ENCODE measurements around the gene STMN1.

The STMN1 gene

GRCh38 chr1:25890239-25891034 is 15.8 kb downstream of the STMN1 start:
- no peak for DNase-seq

- peak; percentile 33 for DNase-seq
Measured at GRCh38 chr1:25889470-25889869, 16.7 kb downstream of the STMN1 start.

- DNase-seq = no peak
Measured at GRCh38 chr1:25888426-25888987, 17.7 kb downstream of the STMN1 start.

DNA sequence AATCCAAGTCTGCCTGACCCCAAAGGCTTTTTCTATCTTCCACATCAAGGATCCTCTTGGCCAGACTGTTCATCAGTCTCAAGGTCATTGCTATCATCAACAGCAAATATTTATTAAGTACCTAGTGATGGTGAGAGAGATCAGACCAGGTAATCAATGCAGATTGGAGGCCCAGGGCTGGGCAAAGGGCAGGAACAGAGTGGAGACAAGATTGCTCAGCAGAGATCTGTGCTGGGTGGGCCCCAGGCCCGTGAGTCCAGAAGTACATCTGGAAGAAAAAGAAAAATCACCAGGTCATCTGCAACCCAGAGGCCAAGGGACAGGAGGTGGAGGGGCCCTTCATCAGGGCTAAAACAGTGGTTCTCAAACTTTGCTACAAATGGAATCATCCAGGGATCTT is 20.6 kb downstream of the STMN1 start:
- DNase-seq = no peak

DNA sequence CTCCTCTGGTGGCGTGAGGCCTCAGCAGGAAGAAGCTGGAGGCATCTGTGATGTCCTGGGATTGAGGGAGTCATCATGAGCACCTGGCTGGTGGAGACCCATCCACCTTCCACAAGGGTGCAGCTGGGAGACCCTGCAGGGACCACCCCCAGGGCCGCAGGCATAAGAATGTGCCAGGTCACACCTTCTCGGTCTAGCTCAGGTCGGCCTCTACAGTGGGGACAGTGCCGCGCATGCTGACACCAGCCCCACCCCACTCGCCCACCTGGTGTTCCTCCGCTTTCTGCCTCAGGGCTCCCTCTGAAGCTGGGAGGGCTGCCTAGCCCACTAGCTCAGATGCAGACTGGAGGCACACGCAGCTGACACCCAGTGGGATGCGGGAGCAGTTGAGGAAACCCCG is 25.0 kb downstream of the STMN1 start:
- DNase-seq = no peak

DNA sequence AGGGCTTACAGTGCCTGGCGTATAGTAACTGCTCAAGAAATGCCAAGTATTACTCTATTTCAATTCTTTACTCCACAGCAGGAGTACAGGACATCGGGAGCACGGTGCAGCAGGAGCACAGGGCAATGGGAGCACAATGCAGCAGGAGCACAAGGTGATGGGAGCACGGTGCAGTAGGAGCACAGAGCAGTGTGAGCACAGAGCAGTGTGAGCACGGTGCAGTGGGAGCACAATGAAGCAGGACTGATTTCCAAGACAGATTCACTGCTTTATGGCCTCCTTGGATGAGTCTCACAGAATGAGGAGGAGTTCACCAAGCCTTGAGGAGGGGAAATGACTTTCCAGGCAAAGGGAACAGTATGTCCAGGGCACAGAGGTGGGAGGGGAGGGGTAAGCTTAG is 25.7 kb downstream of the STMN1 start:
- DNase-seq = no peak

DNA sequence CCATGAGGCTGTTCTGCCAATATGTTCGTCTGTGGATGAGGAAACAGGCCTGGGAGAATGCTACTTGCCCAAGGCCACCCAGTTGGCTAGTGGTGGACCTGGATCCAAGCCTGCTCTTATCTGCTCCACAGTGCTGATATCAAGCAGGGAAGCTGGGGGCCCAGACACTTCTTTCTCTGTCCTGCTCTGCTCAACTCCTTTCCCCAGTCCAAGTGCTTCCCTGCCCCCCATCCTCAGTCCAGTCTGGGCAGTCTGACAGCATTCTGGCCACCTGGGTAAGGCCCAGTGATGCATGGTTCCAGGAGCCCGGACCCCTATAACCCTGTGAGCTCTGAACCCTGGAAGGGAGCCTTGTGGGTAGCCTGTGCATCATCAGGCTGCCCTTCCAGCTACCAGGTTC is 26.5 kb downstream of the STMN1 start:
- no peak for DNase-seq

GRCh38 chr1:25878690-25879089 is 27.5 kb downstream of the STMN1 start:
- DNase-seq = no peak

DNA sequence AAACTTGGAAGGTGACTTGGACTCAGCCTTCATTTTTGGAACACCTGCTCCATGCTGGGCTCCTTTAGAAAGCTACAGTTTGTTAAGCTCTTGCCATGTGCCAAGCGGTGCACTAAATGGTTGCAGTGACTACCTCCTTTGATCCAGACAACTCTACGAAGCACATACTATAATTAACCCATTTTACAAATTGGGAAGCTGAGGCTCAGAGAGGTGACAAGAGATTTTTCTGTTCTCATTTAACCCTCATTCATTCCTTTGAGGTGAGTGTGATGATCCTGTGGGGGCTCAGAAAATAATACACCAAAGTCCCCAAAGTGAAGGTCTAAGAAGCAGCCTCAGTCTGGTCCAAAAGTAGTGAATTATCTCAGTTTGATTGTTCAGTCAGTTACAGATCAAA is 29.1 kb downstream of the STMN1 start:
- no peak for DNase-seq

GRCh38 chr1:25876693-25877077 is 29.5 kb downstream of the STMN1 start:
- no peak for DNase-seq

GRCh38 chr1:25875856-25876692 is 30.1 kb downstream of the STMN1 start:
- DNase-seq = peak; percentile 15

DNA sequence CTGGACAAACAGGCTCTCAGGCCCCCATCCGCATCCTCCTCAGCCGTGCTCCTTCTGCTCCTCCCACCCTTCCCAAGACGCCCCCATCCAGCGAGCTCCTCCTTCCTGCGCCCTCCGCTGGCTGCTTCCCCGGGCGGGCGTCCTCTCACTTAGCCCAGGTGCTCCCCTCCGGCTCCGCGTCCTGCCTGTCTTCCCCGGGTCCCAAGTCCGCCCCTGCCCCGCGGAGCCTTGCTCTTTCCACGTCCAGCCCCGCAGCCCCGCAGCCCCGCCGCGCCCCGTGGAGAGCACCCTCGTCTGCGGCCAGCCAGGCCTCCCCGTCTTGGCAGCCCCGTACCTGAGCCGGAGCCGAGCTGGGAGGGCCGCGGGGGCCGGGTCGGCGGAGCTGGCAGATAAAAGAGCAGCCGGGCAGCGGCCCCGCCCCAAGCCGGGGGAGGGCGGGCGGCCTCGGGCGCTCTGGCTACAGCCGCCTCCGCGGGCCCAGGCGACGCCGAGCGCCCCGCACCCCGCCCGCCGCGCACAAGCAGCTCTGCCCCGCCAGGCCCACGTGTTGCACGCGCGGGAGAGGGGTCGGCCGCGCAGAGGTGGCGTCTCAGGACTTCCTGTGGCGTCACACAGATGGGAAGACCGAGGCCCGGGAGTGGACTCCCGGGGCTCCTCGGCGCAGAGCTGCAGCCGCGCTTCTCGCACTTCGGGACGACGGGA is 30.9 kb downstream of the STMN1 start, which contains the start of gene PAQR7:
TSS of gene PAQR7 (minus strand) at position 555 of the 702 bp plus-strand sequence. CDS start 11,869 bp downstream, outside the sequence.
- DNase-seq = peak; percentile 55

DNA sequence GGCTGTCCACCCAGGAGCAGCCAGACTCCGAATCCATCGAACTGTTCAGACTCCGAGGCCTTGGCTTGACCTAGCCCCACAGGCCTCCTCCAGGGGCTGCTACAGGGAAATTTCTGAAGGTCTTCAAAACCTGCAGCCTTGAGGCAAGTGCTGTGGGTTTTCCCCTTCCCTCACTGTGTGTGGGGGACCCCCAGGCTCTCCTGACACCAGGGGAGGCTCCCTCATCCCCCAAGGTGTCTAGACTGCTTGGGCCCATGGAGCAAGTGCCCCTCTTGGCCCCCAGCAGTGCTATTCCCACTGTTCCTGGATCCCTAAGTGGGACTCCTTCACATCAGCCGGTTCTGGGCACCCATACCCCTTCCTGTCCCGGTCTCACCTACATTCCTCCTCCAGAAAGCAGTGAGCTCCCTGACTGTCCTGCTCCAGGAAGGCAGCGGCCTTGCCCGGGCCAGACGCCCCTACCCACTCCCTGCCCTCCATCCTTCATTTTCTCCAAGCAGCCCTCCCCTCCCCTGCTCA is 31.5 kb downstream of the STMN1 start:
- no peak for DNase-seq

DNA sequence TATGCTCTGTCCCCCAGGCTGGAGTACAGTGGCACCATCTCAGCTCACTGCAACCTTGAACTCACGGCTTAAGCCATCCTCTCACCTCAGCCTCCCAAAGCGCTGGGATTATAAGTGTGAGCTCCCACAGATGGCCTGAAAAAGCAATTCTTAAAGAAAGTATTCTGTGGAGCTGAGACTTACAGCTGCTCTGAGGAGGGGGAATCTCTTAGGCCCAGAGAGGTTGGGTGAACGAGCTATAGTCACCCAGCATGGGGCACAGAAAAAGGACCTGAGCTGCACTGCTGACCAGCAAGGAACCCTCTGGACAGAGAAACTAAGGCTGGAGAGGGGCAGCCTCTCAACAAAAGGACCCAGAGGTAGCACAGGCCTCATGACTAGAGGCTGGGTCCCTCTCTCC is 32.0 kb downstream of the STMN1 start:
- no peak for DNase-seq

GRCh38 chr1:25873120-25873519 is 33.1 kb downstream of the STMN1 start:
- DNase-seq = no peak

- no peak for DNase-seq
Measured at GRCh38 chr1:25872713-25873112, 33.5 kb downstream of the STMN1 start.

DNA sequence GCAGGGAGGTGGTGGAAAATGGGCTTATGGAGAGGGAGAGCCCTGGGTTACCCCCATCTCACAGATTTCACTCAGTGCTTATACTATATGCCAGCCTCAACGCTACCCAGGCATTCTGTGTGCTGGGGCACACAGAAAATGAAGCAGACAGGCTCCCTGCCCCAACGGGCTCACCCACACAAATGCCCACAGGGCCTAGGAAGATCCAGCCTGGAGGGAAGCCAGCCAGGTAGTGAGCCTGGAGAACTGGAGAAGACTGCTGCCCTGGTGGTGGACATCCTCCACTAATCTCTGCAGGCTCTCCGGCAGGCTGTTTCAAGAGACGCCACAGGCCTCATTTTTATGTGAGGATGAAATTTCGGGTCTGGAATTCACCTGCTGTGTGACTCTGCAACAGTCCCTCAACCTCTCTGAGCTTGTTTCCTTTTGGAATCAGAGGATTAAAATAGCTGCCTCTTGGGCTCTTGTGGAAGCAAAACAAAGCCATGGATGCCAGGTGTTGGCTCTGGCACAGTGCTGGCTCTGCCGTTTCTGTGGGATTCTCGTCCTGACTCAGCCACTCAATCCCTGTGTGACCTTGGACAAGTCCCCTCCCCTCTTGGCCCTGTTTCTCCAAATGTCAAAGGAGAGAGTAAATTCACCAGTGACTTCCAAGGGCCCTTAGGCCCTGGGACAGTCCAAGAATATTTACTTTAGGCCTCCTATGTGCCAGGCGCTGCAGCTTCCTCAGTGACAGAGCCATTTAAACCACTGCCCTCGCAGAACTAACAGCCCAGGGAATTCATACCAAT is 34.3 kb downstream of the STMN1 start:
- DNase-seq = no peak

DNA sequence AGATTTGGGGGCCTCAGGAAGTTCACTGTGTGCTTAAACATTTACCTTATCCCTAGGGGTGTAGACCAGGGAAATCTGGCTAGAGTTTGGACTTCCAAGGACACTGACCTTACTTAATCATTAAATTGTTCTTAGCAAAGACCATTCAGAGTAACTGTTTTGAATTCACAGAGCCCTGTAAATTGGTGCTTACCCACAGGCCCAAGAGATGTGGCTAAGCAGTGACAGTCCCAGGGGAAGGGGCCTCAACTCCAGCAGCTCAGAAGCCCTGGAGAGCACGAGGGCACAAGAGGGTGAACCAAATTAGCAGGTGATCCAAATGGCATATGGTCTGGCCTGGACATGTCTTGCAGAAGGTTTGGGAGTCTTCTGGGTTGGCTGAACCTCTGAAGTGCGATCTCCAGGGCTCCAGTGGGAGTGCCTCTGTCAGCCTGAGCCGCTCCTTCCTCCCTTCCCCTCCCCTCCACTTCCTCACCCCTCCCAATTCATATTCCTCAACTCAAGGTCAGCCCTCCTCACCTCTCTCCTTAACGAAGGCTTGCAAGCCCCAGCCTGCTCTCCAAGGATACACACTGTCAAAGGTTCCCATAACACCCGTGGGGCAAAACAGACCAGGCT is 35.0 kb downstream of the STMN1 start:
- DNase-seq = peak; percentile 19

DNA sequence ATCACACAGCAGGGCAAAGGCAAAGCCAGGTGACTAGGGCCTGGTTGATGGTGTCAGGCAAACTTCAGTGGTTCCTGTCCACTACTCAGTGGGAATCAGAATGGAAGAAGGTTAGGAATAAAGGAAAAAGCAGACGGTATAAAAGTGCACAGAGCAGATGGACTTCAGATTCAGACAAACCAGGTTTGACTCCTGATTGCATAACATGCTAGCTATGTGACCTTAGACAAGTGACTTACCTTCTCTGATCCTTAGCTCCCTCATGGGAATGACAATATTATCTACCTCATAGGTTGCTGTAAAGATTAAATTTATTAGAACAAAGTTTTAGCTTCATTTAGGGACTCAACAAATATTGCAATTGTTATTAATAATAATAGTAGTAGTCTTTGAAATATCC is 35.6 kb downstream of the STMN1 start:
- no peak for DNase-seq

DNA sequence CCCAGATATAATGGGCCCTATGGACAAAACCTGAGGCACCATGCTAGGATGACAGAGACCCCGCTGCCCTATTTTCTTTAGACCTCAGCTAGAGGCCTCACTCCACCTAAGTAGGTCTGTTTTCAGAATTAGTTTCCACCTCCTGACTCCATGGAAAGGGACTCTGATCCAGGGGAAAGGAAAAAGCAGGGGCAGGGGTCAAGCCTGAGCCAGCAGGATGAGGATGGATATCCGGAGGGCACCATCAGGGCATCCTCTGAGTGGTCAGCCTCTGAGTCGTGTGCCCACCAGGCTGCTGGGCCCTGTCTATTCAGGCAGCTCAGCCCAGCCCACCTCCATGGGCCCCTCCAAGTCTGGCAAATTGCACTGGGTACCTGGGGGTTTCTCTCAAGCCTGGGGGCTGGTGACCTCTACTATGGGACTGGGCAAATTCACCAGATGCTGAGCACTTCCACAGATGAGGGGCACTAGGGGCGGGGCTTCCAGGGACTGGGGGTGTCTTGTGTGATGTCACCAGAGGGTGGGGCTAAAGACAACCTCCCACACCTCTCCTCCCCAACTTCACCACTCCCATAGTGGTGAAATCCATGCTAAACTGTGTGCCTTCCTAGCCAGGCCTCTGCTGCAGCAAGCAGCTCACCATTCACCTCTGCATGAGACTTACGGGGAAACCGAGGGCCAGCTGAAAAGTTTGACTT is 36.2 kb downstream of the STMN1 start:
- DNase-seq = no peak
